Jurkat, Clone E6-1 (cell line): ENCODE results near the gene CASKIN1.
"Not testable (repeated sequence)": the region's sequence is repeated elsewhere in the genome, so short reads cannot be mapped to it uniquely, and the experiment has no call there.

Experiments used
- DNase-seq: peaks from one replicate; pipeline ENCODE4 v3.0.0-alpha.2; 2011; ENCODE audit warnings: low read depth, low spot score
- H3K4me3 ChIP-seq: 2 replicates; pipeline ENCODE4 v1.5.1; 2011; ENCODE audit warnings: mild to moderate bottlenecking, low read length, control low read depth, moderate library complexity

Gene CASKIN1

GRCh38 chr16:2211923-2212347 is 15.5 kb upstream of the CASKIN1 start:
- no peak overlapping the region for H3K4me3 ChIP-seq

GRCh38 chr16:2210386-2211365 is 14.3 kb upstream of the CASKIN1 start, which contains the start of gene BRICD5:
BRICD5 (minus strand) TSS chr16:2210863; CDS start chr16:2210833, 30 bp downstream.
- no peak within 1 kb of the TSS for H3K4me3 ChIP-seq
- DNase-seq: no peak

More at GRCh38 chr16:2211923-2212347, 15.5 kb upstream of the CASKIN1 start:
- no peak for DNase-seq

GRCh38 chr16:2210009-2210332 is 13.6 kb upstream of the CASKIN1 start:
- no peak for DNase-seq

GRCh38 chr16:2209258-2210008 is 13.0 kb upstream of the CASKIN1 start:
- DNase-seq: no peak

More at GRCh38 chr16:2210009-2210332, 13.6 kb upstream of the CASKIN1 start:
- no peak overlapping the region for H3K4me3 ChIP-seq

GRCh38 chr16:2208772-2209171 is 12.4 kb upstream of the CASKIN1 start:
- H3K4me3 ChIP-seq: no peak overlapping the region
- no peak for DNase-seq

More at GRCh38 chr16:2209258-2210008, 13.0 kb upstream of the CASKIN1 start:
- H3K4me3 ChIP-seq: no peak overlapping the region

GRCh38 chr16:2208308-2208707 is 11.9 kb upstream of the CASKIN1 start:
- H3K4me3 ChIP-seq: no peak overlapping the region
- no peak for DNase-seq

- no peak for DNase-seq
Measured at GRCh38 chr16:2207872-2208271, 11.5 kb upstream of the CASKIN1 start.

GRCh38 chr16:2206780-2207433 is 10.5 kb upstream of the CASKIN1 start:
- peak overlapping the region; percentile 88 for H3K4me3 ChIP-seq

More at GRCh38 chr16:2207872-2208271, 11.5 kb upstream of the CASKIN1 start:
- H3K4me3 ChIP-seq: no peak overlapping the region

GRCh38 chr16:2206420-2206779 is 10.0 kb upstream of the CASKIN1 start:
- DNase-seq: no peak
- peak overlapping the region; percentile 88 for H3K4me3 ChIP-seq

More at GRCh38 chr16:2206780-2207433, 10.5 kb upstream of the CASKIN1 start:
- DNase-seq: no peak

GRCh38 chr16:2205967-2206313 is 9.5 kb upstream of the CASKIN1 start:
- no peak for DNase-seq
- H3K4me3 ChIP-seq: peak overlapping the region; percentile 88

- peak within 1 kb of the TSS; percentile 88 for H3K4me3 ChIP-seq
- peak; percentile 86 for DNase-seq
Measured at GRCh38 chr16:2205104-2205966, 8.9 kb upstream of the CASKIN1 start, which contains the start of gene MLST8. MLST8 (plus strand) TSS chr16:2205454; CDS start chr16:2206086, 632 bp downstream.

- no peak for DNase-seq
Measured at GRCh38 chr16:2204416-2205103, 8.2 kb upstream of the CASKIN1 start.

GRCh38 chr16:2203119-2203688 is 6.8 kb upstream of the CASKIN1 start:
- not testable (repeated sequence) for DNase-seq, H3K4me3 ChIP-seq

More at GRCh38 chr16:2204416-2205103, 8.2 kb upstream of the CASKIN1 start:
- H3K4me3 ChIP-seq: peak overlapping the region; percentile 88

- H3K4me3 ChIP-seq: no peak overlapping the region
- no peak for DNase-seq
Measured at GRCh38 chr16:2200313-2200712, 3.9 kb upstream of the CASKIN1 start.

GRCh38 chr16:2199621-2200139 is 3.3 kb upstream of the CASKIN1 start:
- no peak for DNase-seq
- no peak overlapping the region for H3K4me3 ChIP-seq

- H3K4me3 ChIP-seq: no peak overlapping the region
- DNase-seq: no peak
Measured at GRCh38 chr16:2199095-2199494, 2.7 kb upstream of the CASKIN1 start.

GRCh38 chr16:2198283-2198682 is 1.9 kb upstream of the CASKIN1 start:
- DNase-seq: no peak
- no peak overlapping the region for H3K4me3 ChIP-seq
